Stimulated activated naive CD4-positive, alpha-beta T cell treated with Interleukin-2 at 50 U/mL for 16 hours (primary cell): ENCODE data around the gene SETD9.
A peak's percentile ranks its signal among the peaks of the same experiment; 100 is the strongest.

Source experiments
- DNase-seq: peaks from one replicate; lab custom pipeline; 2025; lab: John Stamatoyannopoulos, UW

Gene SETD9

DNA sequence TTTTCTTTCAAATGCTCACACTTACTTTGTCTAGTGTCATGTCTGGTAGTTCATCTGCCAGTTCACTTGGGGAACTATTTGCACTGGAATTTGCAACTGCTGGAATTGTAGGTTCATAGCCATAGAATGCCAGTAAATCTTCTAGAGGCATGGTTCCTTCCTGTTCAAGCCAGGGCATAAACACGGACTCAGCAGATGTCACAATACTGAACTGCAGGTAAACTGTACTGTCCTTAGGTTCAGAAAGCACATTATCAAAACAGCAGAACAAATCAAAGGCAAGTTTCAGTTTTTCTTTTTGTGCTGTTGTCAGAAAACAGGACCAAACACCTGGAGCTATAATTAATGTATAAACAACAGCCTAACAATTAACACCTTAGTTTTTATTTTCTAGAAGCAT, 29.5 kb downstream of the SETD9 start:
- DNase-seq: no peak

DNA sequence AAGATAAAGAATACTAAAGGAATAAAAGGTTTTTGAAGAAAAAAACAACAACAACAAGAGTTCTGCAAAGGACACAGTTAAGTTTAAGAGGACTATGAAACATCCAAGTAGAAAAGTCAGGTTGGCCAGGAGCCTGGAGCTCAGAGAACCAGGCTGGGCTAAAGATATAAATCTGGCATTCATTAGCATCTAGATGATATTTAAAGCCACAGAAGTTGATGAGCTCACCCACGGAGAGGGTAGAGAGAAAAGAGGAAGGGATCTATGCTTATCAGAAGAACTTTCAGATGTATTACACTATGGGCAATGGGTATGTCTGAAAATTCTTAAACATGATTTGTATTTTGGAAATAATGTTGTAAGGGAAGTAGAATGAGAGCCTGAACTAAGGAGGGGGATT, 32.6 kb downstream of the SETD9 start:
- DNase-seq: no peak

DNA sequence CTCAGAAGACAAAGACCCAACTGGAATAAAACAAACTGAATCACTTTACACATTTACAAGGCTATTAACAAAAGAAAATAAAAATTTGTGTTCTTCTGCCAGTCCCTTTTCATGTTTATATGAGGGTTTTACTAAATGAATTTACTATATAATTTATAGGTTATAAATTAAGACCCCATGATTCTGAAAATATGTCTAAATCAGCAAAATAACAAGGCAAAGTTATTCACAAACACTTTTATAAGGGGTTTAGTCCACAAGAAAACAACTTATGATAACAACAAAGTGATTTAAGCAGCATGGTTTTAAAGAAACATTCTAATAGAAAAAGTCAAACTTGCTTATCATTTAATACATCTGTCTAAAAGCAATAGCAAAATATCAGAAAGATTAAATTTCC, 37.7 kb downstream of the SETD9 start:
- no peak for DNase-seq

DNA sequence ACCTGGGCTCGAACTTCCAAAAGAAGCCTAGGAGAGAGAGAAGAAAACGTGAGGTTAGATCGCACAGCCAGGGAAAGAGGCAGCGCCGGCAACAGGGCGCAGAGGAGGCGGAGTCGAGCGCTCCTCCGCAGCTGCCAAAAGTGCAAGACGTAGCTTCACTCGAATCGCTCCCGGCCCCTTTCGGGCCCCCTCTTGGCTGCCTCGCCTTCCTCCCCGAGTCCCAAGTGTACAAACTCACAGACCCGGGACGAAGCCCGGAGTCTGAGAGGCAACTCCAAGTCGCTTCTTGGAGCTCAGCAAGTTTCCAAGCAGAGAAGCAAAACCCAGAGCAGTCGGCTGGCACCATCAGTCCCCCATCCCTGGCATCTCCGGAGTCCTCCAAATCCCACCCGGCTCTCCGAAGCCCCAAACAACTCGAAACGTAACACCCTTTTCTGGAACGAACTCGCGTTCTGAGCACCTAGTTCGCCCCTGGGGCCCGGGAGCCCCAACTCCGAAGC, 41.3 kb downstream of the SETD9 start:
- DNase-seq: peak; percentile 28

DNA sequence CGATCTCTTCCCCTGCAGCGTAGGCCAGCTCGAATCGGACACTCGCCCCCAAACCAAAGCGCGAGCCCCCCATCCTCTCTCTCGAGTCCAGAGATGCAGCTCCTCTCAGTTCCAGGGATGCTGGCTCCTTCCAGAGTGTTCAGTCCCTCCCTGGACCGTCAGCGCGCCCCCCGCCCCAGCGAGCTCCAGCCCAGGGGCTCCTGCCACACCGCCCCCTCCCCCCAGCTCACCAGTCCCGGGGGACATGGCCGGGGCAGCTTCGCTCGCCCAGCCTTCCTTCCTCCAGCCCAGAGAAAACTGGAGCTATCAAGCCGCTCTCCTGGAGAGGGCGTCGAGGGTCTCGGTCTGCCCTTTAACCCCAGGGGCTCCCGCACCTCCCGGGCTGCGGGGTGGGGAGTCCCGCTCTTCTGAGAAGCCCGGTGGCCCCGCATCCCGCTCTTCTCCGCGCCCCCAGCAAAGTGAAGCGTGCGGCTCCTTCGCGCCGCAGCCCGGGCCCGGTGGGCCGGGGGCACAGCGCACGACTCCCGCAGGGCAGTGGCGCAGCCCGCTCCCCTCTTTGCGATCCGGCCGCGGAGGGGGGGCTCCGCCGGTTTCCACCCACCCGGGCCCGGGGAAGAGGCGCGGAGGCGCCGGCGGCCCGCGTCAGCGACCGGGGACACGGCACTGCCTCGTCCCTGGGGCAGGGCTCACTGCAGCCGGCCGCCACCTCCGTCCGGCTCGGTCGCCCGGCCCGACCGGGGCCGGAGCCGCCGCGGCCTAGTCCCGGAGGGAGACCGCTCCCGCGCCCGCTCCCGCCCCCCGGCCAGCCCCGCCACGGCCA, 41.9 kb downstream of the SETD9 start:
- DNase-seq: no peak

DNA sequence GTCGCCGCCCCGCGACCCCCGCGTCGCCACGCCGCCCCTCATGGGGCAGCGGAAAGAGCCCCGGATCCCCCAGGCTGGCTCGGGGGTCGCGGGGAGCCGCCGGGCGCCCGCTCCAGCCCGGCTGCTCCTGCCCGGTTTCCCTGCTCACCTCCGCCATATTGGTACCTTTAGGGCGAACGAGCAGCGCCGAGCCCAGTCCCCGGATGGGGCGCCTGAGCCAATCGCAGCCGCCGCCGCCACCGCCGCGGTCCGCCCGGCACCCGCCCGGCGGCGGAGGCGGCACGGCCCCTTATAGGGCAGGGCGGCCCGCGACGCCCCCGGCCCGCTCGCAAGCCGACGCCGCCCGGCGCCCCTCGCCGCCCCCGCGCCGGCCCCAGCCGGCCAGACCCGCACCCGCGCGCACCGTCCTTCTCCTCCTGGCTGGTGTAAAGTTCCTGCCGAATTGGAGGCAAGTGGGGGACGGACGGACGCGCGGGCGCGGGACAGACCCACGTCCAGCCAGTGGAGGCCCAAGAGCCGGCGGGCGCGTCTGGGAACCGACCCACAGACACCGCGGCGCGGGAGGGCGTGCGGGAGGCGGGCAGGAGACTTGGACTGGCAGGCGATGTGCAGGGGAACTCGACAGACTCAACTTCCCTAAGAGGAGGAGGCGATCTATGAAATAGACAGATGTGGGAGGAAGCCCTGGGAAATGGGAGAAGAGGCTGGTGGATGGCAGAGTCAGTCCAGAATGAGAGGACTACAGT, 42.7 kb downstream of the SETD9 start, which contains the start of gene MIER3:
MIER3 (minus strand) TSS at position 178 of the 746 bp plus-strand sequence; CDS start at position 157, 21 bp downstream.
- DNase-seq: peak; percentile 76

DNA sequence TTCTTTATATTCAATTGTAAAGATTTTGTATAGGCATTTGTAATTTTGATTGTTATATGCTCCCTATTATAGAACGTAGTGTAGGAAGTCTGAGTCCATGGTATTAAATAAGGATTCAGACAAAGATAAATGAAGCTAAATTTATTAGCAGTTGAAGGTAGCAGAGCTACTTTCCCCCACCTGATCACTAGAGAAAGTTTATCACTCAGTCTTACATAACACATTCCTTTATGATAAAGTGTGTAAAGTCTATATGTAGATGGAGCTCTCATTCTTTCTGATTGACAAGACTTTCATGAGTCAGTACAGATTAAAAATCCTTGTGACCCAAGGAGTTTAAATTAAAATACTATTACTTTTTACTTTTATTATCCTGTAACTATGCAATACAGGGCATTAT, 44.9 kb downstream of the SETD9 start:
- no peak for DNase-seq

DNA sequence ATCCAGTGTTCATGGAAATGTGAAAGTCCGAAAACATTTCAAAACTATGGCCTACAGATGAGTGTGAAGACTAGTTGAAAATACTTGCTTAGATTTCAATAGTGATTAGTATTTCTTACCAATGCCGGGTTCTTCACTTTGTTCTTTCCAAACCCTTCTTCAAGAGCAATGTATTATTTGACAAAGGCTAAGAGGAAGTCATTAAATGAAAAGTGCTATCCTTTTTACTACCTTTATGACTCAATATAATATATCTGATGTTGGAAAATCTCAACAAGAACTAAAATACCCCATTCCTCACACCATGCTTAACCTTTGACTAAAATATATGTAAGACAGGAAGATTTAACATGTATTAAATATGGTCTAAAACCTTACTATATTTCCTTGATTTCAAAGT, 49.2 kb downstream of the SETD9 start:
- DNase-seq: no peak

DNA sequence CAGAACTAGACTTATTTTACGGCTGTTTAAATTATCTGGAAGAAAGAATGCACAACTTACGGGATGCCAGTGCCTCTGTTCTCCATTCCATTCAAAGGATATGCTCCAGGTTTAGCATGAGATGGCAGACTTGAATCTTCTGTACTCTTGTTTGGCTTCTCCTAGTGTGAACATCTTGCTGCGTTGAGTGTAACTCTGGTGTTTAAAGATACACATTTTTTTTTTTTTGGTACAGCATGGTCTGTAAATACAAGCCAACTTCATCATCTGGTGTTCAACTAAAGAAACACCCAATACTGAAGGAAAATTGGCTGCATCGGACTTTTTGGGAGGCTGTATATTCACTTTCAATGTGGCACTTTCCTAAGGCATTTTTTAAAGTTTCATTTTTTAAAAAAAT, 49.9 kb downstream of the SETD9 start:
- DNase-seq: no peak

DNA sequence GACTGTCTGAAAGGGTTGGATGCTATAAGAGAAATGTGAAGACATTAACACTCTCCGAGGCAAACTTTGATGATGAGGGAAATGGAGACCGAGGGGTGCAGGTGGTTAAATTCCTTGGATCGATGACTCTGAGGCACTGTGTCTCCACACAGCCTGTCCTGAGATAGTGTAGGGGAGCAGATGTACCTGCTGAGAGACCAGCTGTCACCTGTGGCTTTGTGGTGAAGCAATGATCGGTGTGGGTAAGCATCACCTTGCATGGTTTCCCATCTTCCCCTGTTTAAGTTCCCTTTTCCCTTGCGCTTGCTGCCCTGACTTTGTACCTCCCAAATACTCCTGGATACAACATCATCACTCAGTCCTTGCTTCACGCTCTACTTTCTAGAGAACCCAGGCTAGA, 52.4 kb downstream of the SETD9 start:
- no peak for DNase-seq

DNA sequence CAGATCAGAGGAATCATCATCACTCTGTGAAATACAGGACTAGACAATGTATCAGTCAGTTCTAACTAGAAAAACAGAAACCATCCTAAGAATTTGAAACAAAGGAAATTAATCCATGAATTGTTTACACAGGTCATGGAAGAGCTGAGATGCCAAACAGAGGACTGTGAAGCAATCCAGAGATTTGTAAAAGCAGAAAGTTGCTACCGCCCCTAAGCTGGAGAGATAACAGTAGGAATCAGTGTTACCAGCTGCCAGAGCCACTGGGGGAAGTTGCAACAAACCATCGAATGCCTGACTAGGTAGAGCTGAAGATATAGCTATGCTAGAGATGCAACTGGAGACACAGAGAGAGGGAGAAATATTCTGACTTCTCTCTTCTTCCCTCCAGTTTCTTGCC, 52.9 kb downstream of the SETD9 start:
- DNase-seq: no peak

DNA sequence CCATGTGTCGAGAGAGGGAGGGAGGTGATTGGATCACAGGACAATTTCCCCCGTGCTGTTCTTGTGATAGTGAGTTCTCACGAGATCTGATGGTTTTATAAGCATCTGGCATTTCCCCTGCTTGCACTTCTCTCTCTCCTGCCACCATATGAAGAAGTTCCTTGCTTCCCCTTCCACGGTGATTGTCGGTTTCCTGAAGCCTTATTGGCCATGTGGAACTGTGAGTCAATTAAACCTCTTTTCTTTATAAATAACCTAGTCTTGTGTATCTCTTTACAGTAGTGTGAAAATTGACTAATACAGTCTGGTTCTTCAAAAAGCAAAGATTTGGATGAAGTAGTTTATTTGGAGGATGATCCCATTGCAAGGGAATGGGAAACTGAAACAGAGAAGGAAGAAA, 53.9 kb downstream of the SETD9 start:
- no peak for DNase-seq

DNA sequence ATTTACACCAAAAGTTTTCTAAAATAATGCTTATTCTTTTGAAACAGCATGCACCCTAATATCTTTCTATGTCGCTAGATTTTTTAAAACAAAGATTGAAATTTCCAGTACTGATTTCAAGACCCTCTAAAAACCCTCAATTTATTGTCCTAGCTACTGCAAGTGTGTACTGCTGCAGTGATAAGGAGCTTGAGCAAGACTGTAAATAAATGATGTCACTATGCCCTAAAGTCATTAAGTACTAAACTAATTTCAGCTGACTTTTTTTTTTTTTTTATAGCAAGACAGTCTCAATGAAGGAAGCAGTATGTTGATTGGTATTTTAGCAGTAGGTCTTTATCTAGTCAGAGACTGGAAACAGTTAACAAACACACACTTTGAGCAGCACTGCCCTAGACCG, 54.8 kb downstream of the SETD9 start:
- no peak for DNase-seq
